Muscle of leg (tissue), 11 donors: ENCODE data around the gene ZFYVE19. TPM values are rescaled to one million over a fixed set of nuclear protein-coding genes. Genes with fewer than 3 reads are reported as not detected.

Experiments used
- DNase-seq: peaks from one replicate; pipeline ENCODE4 v3.0.0; 2013
- H3K27ac ChIP-seq: one replicate; pipeline ENCODE4 v1.5.1; 2013; ENCODE audit warnings: mild to moderate bottlenecking, low read length, control low read depth
- H3K27me3 ChIP-seq: one replicate; pipeline ENCODE4 v1.6.1; 2013; ENCODE audit warnings: low read length; ENCODE audit not compliant: control insufficient read depth, insufficient read depth
- H3K36me3 ChIP-seq: one replicate; pipeline ENCODE4 v1.6.1; 2013; ENCODE audit warnings: low read length; ENCODE audit not compliant: control insufficient read depth, insufficient read depth
- H3K4me1 ChIP-seq: one replicate; pipeline ENCODE4 v1.6.1; 2013; ENCODE audit warnings: low read length; ENCODE audit not compliant: control insufficient read depth, insufficient read depth
- H3K4me3 ChIP-seq: one replicate; pipeline ENCODE4 v1.5.1; 2013; ENCODE audit warnings: low read length, control low read depth
- H3K9me3 ChIP-seq: replicated peaks from 2 replicates; pipeline ENCODE4 v1.6.1; 2013; ENCODE audit warnings: low read depth, low read length; ENCODE audit not compliant: control insufficient read depth
- WGBS: methylation state at CpG from one replicate; pipeline ENCODE4 v1.1.5; 2013; ENCODE audit warnings: missing lambda C conversion rate; ENCODE audit not compliant: insufficient coverage; 5-methylcytosine and 5-hydroxymethylcytosine counted together
- polyA plus RNA-seq, 8 donors: library from polyadenylated mRNA; unstranded; fragments of 120-200 nt; gene quantifications; one replicate each; pipeline versions ENCODE4 v1.2.1 to v1.2.3, GENCODE V29; 2013; ENCODE audit warnings: inconsistent platforms in 1 of 8, low replicate concordance in 1 of 8; ENCODE audit not compliant: insufficient read length in 8 of 8, insufficient read depth in 1 of 8
- total RNA-seq: library from RNA; stranded (reverse); fragments of 120-200 nt; gene quantifications from one replicate; pipeline ENCODE4 v1.2.4, GENCODE V29; 2013

ZFYVE19 gene
- total and polyA plus RNA-seq, 9 donors = 15.1 to 24.9 (median 18.8) TPM

DNA sequence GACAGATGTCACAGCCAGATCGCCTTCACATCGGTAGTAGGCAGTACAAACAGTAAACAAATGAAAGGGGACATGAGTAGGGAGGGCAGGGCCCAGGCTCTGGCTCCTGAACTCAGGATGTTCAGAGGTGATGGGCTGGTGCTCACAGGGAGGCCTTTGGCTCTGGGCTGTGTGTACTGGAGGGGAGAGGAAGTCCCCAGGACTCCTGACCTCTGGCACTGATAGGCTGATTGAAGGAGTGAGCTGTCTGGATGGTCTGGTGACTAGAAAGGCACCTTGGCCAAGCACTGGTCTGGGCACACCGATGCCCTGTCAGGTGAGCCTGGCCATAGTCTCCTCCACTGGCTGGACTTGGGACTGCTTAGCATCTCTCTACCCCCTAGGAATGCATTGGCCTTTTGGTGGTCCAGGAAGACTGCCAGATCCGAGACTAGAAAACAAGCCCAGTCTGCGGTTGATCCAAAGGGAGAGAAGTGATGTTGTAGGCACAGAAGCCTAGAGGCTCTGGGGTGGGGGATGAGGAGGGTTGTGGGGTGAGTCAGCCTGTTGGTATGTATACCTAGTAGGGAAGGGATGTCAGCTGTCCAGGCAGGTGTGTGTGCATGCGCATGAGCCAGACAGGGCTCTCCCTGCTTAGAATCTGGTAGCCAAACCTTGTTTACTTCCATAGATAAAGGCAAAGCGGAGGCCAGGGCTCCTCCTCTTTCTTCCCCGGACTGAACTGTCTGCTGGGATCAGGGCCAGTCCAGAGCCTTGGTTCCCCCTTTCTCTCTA is 38.8 kb downstream of the ZFYVE19 start:
- Histone ChIP-seq H3K27me3 (peaks cover 35% of the 10 kb centered on the region), H3K27ac (no peak overlapping the region), H3K4me3 (no peak overlapping the region), H3K9me3 (no peaks in the 10 kb centered on the region), H3K36me3 (no peaks in the 10 kb centered on the region), H3K4me1 (peaks cover 17% of the 10 kb centered on the region)
- no peak for DNase-seq
- 65% methylated on average over 6 of the region's 8 CpGs for WGBS

DNA sequence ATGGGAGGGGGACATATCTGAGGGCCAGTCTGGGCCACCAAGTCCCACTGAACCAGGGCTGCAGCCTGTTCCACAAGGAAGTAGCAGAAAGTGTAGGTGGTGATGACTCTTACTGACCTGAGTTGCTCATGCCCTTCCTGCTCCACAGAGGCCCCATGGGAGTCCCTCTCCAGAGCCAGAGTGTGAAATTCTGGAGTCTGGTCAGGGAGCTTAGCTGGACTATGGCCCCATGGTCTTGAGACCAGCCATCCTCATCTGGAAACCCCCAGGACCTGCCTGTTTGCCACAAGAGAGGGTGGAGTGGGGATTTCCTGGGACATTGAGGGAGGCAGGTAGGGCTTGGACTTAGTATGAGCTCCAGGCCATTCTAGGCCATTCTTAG is 39.9 kb downstream of the ZFYVE19 start:
- no peak for DNase-seq
- Histone ChIP-seq H3K9me3 (no peaks in the 10 kb centered on the region), H3K27me3 (peaks cover 35% of the 10 kb centered on the region), H3K36me3 (no peaks in the 10 kb centered on the region), H3K4me3 (no peak overlapping the region), H3K27ac (no peak overlapping the region), H3K4me1 (peaks cover 17% of the 10 kb centered on the region)

DNA sequence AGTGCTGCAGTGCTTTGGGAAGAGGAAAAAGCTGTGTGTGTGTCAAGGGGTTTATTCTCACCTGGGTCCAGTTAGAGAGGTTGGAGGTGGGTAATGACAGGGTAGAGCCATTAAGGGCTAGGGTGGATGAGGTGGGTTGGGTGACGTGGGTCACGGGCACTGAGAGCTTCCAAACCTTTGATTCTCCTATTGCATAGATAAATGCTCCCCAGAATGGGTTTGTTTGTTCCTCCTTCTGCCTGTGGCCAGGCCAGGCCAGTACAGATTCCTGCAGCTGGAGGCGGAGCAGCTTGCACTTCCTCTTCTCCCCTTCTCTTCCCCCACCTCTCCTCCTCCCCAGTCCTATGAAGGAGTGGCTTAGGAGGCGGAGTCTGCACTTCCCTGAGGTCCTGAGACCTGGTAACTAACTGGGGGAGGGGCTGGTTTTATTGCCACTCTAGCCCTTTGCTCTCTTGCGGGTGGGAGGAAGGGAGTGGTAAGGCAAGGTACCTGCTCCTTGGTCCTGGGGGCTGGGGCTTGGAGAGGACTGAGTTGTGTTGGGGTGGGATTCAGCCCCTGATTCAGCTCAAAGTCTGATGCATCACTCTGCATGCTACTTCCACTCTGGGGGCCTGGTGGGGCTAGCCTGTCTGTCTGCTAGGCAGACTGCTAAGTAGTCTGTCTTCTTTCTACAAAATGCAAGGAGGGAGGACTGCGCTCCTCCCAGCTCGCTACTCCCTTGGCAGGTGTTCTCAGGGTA is 40.5 kb downstream of the ZFYVE19 start:
- DNase-seq = peak; percentile 69
- no peaks in the 10 kb centered on the region for H3K9me3 ChIP-seq
- H3K4me1 ChIP-seq = peaks cover 17% of the 10 kb centered on the region
- 46% methylated on average over 2 of the region's 7 CpGs for WGBS
- H3K36me3 ChIP-seq = no peaks in the 10 kb centered on the region
- H3K27ac ChIP-seq = no peak overlapping the region
- no peak overlapping the region for H3K4me3 ChIP-seq
- peaks cover 35% of the 10 kb centered on the region for H3K27me3 ChIP-seq

DNA sequence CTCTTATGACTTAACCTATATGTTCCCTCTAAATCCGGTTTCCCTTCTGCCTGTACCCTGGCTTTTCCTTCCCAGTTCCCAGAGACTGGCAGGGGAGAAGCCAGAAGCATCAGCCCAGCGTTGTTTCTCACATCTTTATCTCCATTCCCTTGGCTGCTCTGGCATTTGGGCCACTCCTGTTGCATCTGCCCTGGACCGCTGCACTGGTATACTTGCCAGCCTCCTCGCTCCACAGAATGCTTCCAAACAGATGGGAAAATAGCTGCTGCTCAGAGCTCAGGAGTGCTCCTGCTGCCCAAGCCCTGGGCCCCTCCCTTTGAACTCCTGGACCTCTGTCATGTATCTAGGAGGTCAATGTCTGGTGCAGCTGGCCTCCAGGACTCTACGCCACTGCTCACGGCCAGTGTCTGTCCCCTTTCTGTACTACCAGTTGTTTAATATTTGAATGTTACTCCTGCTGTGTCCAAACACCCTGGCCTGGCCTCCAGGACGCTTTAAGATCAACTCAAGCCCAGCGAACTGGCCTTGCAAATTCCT is 43.8 kb downstream of the ZFYVE19 start:
- Histone ChIP-seq H3K36me3 (no peaks in the 10 kb centered on the region), H3K27me3 (peaks cover 7% of the 10 kb centered on the region), H3K4me1 (peaks cover 5% of the 10 kb centered on the region), H3K9me3 (no peaks in the 10 kb centered on the region), H3K4me3 (no peak overlapping the region), H3K27ac (no peak overlapping the region)
- DNase-seq = no peak
- 84% methylated on average over 6 of the region's 8 CpGs for WGBS

DNA sequence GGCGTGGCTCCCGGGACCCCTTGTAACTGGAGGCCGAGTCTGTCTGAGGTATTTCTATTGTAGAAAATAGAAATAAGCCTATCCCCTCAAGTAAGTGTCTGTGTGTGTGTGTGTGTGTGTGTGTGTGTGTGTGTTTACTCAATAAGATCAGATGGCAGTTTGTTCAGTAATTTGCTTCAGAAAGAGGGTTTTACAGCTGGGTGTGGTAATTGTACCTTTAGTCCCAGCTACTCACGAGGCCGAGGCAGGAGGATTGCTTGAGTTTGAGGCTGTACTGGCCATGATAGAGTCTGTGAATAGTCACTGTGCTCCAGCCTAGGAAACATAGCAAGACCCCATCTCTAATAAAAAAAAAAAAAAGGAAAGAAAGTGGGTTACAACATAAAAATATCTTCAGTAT is 45.6 kb downstream of the ZFYVE19 start:
- H3K27me3 ChIP-seq = no peaks in the 10 kb centered on the region
- H3K27ac ChIP-seq = no peak overlapping the region
- no peaks in the 10 kb centered on the region for H3K9me3 ChIP-seq
- no CpG with 5 or more reads among the region's 5 CpGs for WGBS
- no peaks in the 10 kb centered on the region for H3K36me3 ChIP-seq
- peaks cover 3% of the 10 kb centered on the region for H3K4me1 ChIP-seq
- DNase-seq = no peak
- H3K4me3 ChIP-seq = no peak overlapping the region

DNA sequence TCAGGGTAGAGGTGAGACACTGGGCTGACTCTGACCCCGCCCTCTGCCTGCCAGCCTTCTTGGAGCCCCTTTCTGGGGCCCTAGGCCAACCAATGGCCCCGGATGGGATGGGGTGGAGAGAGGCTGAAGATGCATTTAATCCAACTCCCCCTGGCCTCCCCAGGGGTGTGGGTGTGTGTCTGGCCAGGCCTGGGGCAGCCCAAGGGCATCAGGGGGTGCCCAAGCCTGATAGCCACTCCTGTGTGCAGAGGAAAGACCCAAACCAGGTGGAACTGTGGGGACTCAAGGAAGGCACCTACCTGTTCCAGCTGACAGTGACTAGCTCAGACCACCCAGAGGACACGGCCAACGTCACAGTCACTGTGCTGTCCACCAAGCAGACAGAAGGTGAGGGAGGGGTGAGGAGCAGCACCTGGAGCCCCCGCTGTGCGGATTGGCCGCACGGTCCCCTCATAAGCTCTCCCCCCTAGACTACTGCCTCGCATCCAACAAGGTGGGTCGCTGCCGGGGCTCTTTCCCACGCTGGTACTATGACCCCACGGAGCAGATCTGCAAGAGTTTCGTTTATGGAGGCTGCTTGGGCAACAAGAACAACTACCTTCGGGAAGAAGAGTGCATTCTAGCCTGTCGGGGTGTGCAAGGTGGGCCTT is 46.5 kb downstream of the ZFYVE19 start:
- 96% methylated on average over 6 of the region's 16 CpGs for WGBS
- Histone ChIP-seq H3K27me3 (no peaks in the 10 kb centered on the region), H3K27ac (no peak overlapping the region), H3K36me3 (no peaks in the 10 kb centered on the region), H3K4me1 (peaks cover 6% of the 10 kb centered on the region), H3K4me3 (no peak overlapping the region), H3K9me3 (no peaks in the 10 kb centered on the region)
- no peak for DNase-seq

DNA sequence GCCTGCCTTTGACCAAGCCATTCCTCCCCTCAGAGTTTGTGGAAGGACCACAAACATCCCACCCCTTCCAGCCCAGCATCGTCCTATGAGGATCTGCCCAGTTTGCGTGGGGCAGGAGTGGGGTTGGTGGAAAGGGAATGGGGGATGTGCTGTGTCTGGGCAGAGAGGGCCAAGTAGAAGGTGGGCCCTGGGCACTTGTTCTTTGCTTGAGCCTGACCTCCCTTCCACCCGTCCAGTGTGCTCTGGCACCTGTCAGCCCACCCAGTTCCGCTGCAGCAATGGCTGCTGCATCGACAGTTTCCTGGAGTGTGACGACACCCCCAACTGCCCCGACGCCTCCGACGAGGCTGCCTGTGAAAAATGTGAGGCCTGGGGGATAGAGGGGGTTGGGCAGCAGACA is 47.3 kb downstream of the ZFYVE19 start:
- H3K4me1 ChIP-seq = peaks cover 6% of the 10 kb centered on the region
- no peak overlapping the region for H3K27ac ChIP-seq
- DNase-seq = no peak
- WGBS = 56% methylated on average over 7 of the region's 10 CpGs
- H3K4me3 ChIP-seq = no peak overlapping the region
- no peaks in the 10 kb centered on the region for H3K9me3 ChIP-seq
- no peaks in the 10 kb centered on the region for H3K36me3 ChIP-seq
- H3K27me3 ChIP-seq = no peaks in the 10 kb centered on the region

DNA sequence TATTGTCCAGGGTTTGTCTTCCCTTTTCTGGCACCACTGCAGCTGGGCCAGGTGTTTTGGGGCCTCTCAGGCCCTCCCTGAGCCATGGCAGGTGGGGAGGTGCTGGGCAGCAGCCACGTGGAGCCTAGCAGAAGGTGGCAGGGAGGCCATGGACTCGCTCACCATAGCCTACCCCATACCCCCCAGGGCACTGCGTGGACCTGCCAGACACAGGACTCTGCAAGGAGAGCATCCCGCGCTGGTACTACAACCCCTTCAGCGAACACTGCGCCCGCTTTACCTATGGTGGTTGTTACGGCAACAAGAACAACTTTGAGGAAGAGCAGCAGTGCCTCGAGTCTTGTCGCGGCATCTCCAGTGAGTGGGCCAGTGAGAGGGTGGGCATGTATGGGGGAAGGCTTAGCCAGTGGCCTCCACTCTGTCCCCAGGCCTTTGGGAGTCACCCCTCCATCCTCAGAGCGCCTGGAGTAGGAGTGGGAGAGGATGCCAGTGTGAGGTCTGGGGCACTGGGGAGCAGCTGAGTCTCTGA is 48.9 kb downstream of the ZFYVE19 start:
- peaks cover 2% of the 10 kb centered on the region for H3K27me3 ChIP-seq
- WGBS = 85% methylated on average over 10 of the region's 13 CpGs
- H3K27ac ChIP-seq = no peak overlapping the region
- H3K4me1 ChIP-seq = peaks cover 6% of the 10 kb centered on the region
- no peak for DNase-seq
- no peaks in the 10 kb centered on the region for H3K9me3 ChIP-seq
- no peak overlapping the region for H3K4me3 ChIP-seq
- H3K36me3 ChIP-seq = no peaks in the 10 kb centered on the region

DNA sequence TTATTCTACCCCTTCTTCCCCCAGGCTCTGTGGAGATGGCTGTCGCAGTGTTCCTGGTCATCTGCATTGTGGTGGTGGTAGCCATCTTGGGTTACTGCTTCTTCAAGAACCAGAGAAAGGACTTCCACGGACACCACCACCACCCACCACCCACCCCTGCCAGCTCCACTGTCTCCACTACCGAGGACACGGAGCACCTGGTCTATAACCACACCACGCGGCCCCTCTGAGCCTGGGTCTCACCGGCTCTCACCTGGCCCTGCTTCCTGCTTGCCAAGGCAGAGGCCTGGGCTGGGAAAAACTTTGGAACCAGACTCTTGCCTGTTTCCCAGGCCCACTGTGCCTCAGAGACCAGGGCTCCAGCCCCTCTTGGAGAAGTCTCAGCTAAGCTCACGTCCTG is 49.9 kb downstream of the ZFYVE19 start:
- peaks cover 2% of the 10 kb centered on the region for H3K27me3 ChIP-seq
- no peak for DNase-seq
- no peak overlapping the region for H3K4me3 ChIP-seq
- no peaks in the 10 kb centered on the region for H3K36me3 ChIP-seq
- peaks cover 6% of the 10 kb centered on the region for H3K4me1 ChIP-seq
- H3K27ac ChIP-seq = no peak overlapping the region
- 59% methylated on average over 5 of the region's 8 CpGs for WGBS
- no peaks in the 10 kb centered on the region for H3K9me3 ChIP-seq
